HG03060 (cell line): ENCODE measurements around the gene SMYD1.
"Not testable (repeated sequence)": the region's sequence is repeated elsewhere in the genome, so short reads cannot be mapped to it uniquely, and the experiment has no call there.

ENCODE experiments used
- ATAC-seq: cut with Tn5 transposase; IDR thresholded peaks from one replicate; pipeline ENCODE4 v1.9.1; 2021; ENCODE audit warnings: low read depth, moderate number of reproducible peaks; ENCODE audit not compliant: unreplicated experiment

Gene SMYD1

GRCh38 chr2:88067598-88067997 is at the start of gene SMYD1:
Gene SMYD1 (plus strand): TSS chr2:88067825. CDS start chr2:88067865, 40 bp downstream.
- no peak for ATAC-seq

GRCh38 chr2:88018077-88018805 is 49.4 kb upstream of the SMYD1 start:
- ATAC-seq: not testable (repeated sequence)

- ATAC-seq: no peak
Observed at GRCh38 chr2:88018909-88019308, 48.7 kb upstream of the SMYD1 start.

- no peak for ATAC-seq
Observed at GRCh38 chr2:88019985-88020384, 47.6 kb upstream of the SMYD1 start.

- no peak for ATAC-seq
Observed at GRCh38 chr2:88022669-88022921, 45.0 kb upstream of the SMYD1 start.

- no peak for ATAC-seq
Observed at GRCh38 chr2:88024509-88024908, 43.1 kb upstream of the SMYD1 start.

GRCh38 chr2:88027697-88028389 is 39.8 kb upstream of the SMYD1 start:
- ATAC-seq: no peak

GRCh38 chr2:88028931-88029330 is 38.7 kb upstream of the SMYD1 start:
- ATAC-seq: no peak

- ATAC-seq: no peak
Observed at GRCh38 chr2:88032070-88032702, 35.4 kb upstream of the SMYD1 start.

GRCh38 chr2:88036182-88036581 is 31.4 kb upstream of the SMYD1 start:
- no peak for ATAC-seq

GRCh38 chr2:88036606-88037005 is 31.0 kb upstream of the SMYD1 start:
- no peak for ATAC-seq

- ATAC-seq: no peak
Observed at GRCh38 chr2:88038263-88039105, 29.1 kb upstream of the SMYD1 start.

GRCh38 chr2:88042476-88042875 is 25.1 kb upstream of the SMYD1 start:
- ATAC-seq: no peak

- ATAC-seq: not testable (repeated sequence)
Observed at GRCh38 chr2:88045561-88045960, 22.1 kb upstream of the SMYD1 start.

GRCh38 chr2:88048541-88048940 is 19.1 kb upstream of the SMYD1 start:
- no peak for ATAC-seq

GRCh38 chr2:88049622-88050021 is 18.0 kb upstream of the SMYD1 start:
- ATAC-seq: no peak

- ATAC-seq: no peak
Observed at GRCh38 chr2:88051792-88052191, 15.8 kb upstream of the SMYD1 start.

GRCh38 chr2:88053296-88053695 is 14.3 kb upstream of the SMYD1 start:
- no peak for ATAC-seq

- no peak for ATAC-seq
Observed at GRCh38 chr2:88053934-88054781, 13.5 kb upstream of the SMYD1 start.

- ATAC-seq: no peak
Observed at GRCh38 chr2:88054782-88055370, 12.7 kb upstream of the SMYD1 start.
